ENCODE measurements around the gene MSGN1. TPM values are rescaled to one million over a fixed set of nuclear protein-coding genes. Genes with fewer than 3 reads are reported as not detected.

The MSGN1 gene
- total RNA-seq, 1 experiment from 2014 or later = not detected

DNA sequence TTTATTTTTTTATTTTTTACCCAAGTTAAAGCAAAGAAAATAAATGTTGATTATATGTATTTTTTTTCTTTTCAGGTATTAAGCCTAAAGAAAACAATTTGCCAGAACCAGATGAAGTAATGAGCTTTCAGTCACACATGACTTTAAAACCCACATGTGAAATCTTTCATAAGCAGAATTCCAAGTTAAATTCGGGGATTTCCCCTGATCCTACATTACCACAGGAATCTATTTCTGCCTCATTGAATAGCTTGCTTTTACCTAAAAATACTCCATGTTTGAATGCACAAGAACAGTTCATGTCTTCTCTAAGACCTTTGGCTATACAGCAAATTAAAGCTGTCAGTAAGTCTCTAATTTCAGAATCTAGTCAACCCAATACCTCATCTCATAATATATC, 35.7 kb upstream of the MSGN1 start:
- Histone ChIP-seq H3K4me2 (ENCODE audit: insufficient read depth, insufficient read length, low read length) (no peak overlapping the region), H2BK120ac (ENCODE audit: low read depth, low read length, poor library complexity, severe bottlenecking) (no peak overlapping the region), H2BK20ac (ENCODE audit: low read depth, low read length, poor library complexity, severe bottlenecking) (no peak overlapping the region), H4K20me1 (ENCODE audit: control insufficient read depth, insufficient read depth, insufficient read length) (no peaks in the 10 kb centered on the region), H3K14ac (ENCODE audit: insufficient read depth, low read length) (no peak overlapping the region), H4K91ac (ENCODE audit: insufficient read length, low read depth, low read length) (no peak overlapping the region), H2AFZ (ENCODE audit: low read length) (no peak overlapping the region), H4K5ac (ENCODE audit: insufficient read length, low read depth, low read length) (no peak overlapping the region), H4K8ac (replicated peaks; ENCODE audit: insufficient read length, low read depth, low read length) (no peak overlapping the region), H3K9me3 (ENCODE audit: control insufficient read depth, low read depth, low read length) (no peaks in the 10 kb centered on the region), H3K9ac (ENCODE audit: extremely low read depth, insufficient read length, low read length) (no peak overlapping the region), H3K23ac (ENCODE audit: insufficient read length, low read depth, low read length) (no peak overlapping the region), H3K27me3 (ENCODE audit: insufficient read depth, low read length) (no peaks in the 10 kb centered on the region), H3K79me2 (ENCODE audit: insufficient read depth, low read length) (no peaks in the 10 kb centered on the region), H2BK12ac (ENCODE audit: insufficient read length, low read depth, low read length) (no peak overlapping the region), H3K27ac (ENCODE audit: insufficient read length, low read depth, low read length) (no peak overlapping the region), H3K23me2 (ENCODE audit: insufficient read length, low read depth, low read length, poor library complexity, severe bottlenecking) (no peaks in the 10 kb centered on the region), H3T11ph (ENCODE audit: low read length) (no peak overlapping the region), H3K18ac (ENCODE audit: insufficient read length, low read depth, low read length) (no peak overlapping the region), H3K4ac (ENCODE audit: low read depth, low read length) (no peak overlapping the region), H2BK5ac (ENCODE audit: insufficient read length, low read length) (no peak overlapping the region), H2BK15ac (ENCODE audit: low read depth, low read length) (no peak overlapping the region), H3K79me1 (ENCODE audit: insufficient read depth, low read depth, low read length, poor library complexity, severe bottlenecking) (no peaks in the 10 kb centered on the region), H3K4me1 (ENCODE audit: insufficient read depth, low read length) (no peaks in the 10 kb centered on the region), H2AK5ac (ENCODE audit: insufficient read length, low read length) (no peak overlapping the region), H3K56ac (ENCODE audit: insufficient read length, low read depth, low read length) (no peak overlapping the region)
- H3K4me3 Mint-ChIP-seq = no peak overlapping the region
- H3K9me3 Mint-ChIP-seq = no peaks in the 10 kb centered on the region
- WGBS (ENCODE audit: extremely low coverage, insufficient read length, low lambda C conversion rate) = no CpG with 5 or more reads among the region's 1 CpG
- peaks cover 0 to 3% of the 10 kb centered on the region in 2 experiments; a peak in 1 of 4 replicates for H3K4me1 Mint-ChIP-seq
- TF ChIP-seq, protein P1, sequence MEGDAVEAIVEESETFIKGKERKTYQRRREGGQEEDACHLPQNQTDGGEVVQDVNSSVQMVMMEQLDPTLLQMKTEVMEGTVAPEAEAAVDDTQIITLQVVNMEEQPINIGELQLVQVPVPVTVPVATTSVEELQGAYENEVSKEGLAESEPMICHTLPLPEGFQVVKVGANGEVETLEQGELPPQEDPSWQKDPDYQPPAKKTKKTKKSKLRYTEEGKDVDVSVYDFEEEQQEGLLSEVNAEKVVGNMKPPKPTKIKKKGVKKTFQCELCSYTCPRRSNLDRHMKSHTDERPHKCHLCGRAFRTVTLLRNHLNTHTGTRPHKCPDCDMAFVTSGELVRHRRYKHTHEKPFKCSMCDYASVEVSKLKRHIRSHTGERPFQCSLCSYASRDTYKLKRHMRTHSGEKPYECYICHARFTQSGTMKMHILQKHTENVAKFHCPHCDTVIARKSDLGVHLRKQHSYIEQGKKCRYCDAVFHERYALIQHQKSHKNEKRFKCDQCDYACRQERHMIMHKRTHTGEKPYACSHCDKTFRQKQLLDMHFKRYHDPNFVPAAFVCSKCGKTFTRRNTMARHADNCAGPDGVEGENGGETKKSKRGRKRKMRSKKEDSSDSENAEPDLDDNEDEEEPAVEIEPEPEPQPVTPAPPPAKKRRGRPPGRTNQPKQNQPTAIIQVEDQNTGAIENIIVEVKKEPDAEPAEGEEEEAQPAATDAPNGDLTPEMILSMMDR (conservative IDR thresholded peaks at IDR 0.05) = no peak
- DNase-seq = no peak
- no peaks in the 10 kb centered on the region; the same call in 1 of the 2 replicates for H3K27me3 Mint-ChIP-seq (ENCODE audit: low read depth)
- H3K36me3 Mint-ChIP-seq (ENCODE audit: insufficient read depth in 1 of 3, low read depth in 3 of 3) = peaks cover 16 to 61% (median 49%) of the 10 kb centered on the region in 3 experiments; a peak in 6 of 7 replicates
- H3K27ac Mint-ChIP-seq = no peak overlapping the region

Measured in H9 (cell line).